ENCODE results near the gene MYH15.
A peak's percentile ranks its signal among the peaks of the same experiment; 100 is the strongest.

The MYH15 gene

GRCh38 chr3:108510496-108510895, at the start of gene MYH15:
Gene MYH15, minus strand, starts transcription at chr3:108510596. Its CDS starts 66 bp downstream, at chr3:108510530.
- in situ Hi-C loops (cut with HindIII; ENCODE audit: low pct_ligation_motif_present, low pct_unique_long_range_greater_than_20kb, low sequenced_read_pairs) = no loop called here

GRCh38 chr3:108555966-108556581, 45.7 kb upstream of the MYH15 start:
- in situ Hi-C loops (cut with HindIII; ENCODE audit: low pct_ligation_motif_present, low pct_unique_long_range_greater_than_20kb, low sequenced_read_pairs) = no loop called here
- no peak for DNase-seq

More at GRCh38 chr3:108510496-108510895, at the start of gene MYH15:
- DNase-seq = no peak

- peak; percentile 38 for DNase-seq
- in situ Hi-C loops (cut with HindIII; ENCODE audit: low pct_ligation_motif_present, low pct_unique_long_range_greater_than_20kb, low sequenced_read_pairs) = no loop called here
Measured at GRCh38 chr3:108554913-108555571, 44.6 kb upstream of the MYH15 start.

GRCh38 chr3:108554229-108554628, 43.8 kb upstream of the MYH15 start:
- peak; percentile 25 for DNase-seq
- in situ Hi-C loops (cut with HindIII; ENCODE audit: low pct_ligation_motif_present, low pct_unique_long_range_greater_than_20kb, low sequenced_read_pairs) = no loop called here

- in situ Hi-C loops (cut with HindIII; ENCODE audit: low pct_ligation_motif_present, low pct_unique_long_range_greater_than_20kb, low sequenced_read_pairs) = no loop called here
- peak; percentile 61 for DNase-seq
Measured at GRCh38 chr3:108552267-108553159, 42.1 kb upstream of the MYH15 start.

DNA sequence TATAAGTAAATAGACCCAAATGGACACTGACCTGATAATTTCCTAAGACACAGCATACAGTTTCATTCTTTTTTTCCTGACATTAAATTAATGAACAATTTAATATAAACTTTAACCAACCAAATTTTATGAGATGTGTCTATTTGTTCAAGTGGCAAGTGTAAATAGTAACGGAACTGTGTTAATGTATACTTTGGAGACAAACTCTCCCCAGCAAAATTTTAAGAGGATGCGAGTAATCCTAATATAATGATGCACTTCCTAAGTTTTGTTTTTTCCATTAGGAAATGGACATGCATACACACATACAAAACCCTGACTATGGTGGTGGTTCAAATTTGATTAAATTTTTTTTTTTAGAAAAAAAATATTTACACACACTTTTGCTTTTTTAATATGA, 38.5 kb upstream of the MYH15 start:
- DNase-seq = no peak
- in situ Hi-C loops (cut with HindIII; ENCODE audit: low pct_ligation_motif_present, low pct_unique_long_range_greater_than_20kb, low sequenced_read_pairs) = no loop called here

- in situ Hi-C loops (cut with HindIII; ENCODE audit: low pct_ligation_motif_present, low pct_unique_long_range_greater_than_20kb, low sequenced_read_pairs) = no loop called here
- DNase-seq = no peak
Measured at GRCh38 chr3:108548304-108548703, 37.9 kb upstream of the MYH15 start.

GRCh38 chr3:108546692-108547091, 36.3 kb upstream of the MYH15 start:
- DNase-seq = no peak
- in situ Hi-C loops (cut with HindIII; ENCODE audit: low pct_ligation_motif_present, low pct_unique_long_range_greater_than_20kb, low sequenced_read_pairs) = no loop called here

GRCh38 chr3:108546247-108546646, 35.9 kb upstream of the MYH15 start:
- in situ Hi-C loops (cut with HindIII; ENCODE audit: low pct_ligation_motif_present, low pct_unique_long_range_greater_than_20kb, low sequenced_read_pairs) = no loop called here
- DNase-seq = no peak

- no peak for DNase-seq
- in situ Hi-C loops (cut with HindIII; ENCODE audit: low pct_ligation_motif_present, low pct_unique_long_range_greater_than_20kb, low sequenced_read_pairs) = no loop called here
Measured at GRCh38 chr3:108538083-108538482, 27.7 kb upstream of the MYH15 start.

- in situ Hi-C loops (cut with HindIII; ENCODE audit: low pct_ligation_motif_present, low pct_unique_long_range_greater_than_20kb, low sequenced_read_pairs) = no loop called here
- DNase-seq = no peak
Measured at GRCh38 chr3:108528459-108529252, 18.3 kb upstream of the MYH15 start.

- no peak for DNase-seq
- in situ Hi-C loops (cut with HindIII; ENCODE audit: low pct_ligation_motif_present, low pct_unique_long_range_greater_than_20kb, low sequenced_read_pairs) = no loop called here
Measured at GRCh38 chr3:108527817-108528216, 17.4 kb upstream of the MYH15 start.

- DNase-seq = no peak
- in situ Hi-C loops (cut with HindIII; ENCODE audit: low pct_ligation_motif_present, low pct_unique_long_range_greater_than_20kb, low sequenced_read_pairs) = no loop called here
Measured at GRCh38 chr3:108527109-108527508, 16.7 kb upstream of the MYH15 start.

GRCh38 chr3:108525971-108526370, 15.6 kb upstream of the MYH15 start:
- in situ Hi-C loops (cut with HindIII; ENCODE audit: low pct_ligation_motif_present, low pct_unique_long_range_greater_than_20kb, low sequenced_read_pairs) = no loop called here
- DNase-seq = no peak

GRCh38 chr3:108525256-108525655, 14.9 kb upstream of the MYH15 start:
- in situ Hi-C loops (cut with HindIII; ENCODE audit: low pct_ligation_motif_present, low pct_unique_long_range_greater_than_20kb, low sequenced_read_pairs) = no loop called here
- no peak for DNase-seq

DNA sequence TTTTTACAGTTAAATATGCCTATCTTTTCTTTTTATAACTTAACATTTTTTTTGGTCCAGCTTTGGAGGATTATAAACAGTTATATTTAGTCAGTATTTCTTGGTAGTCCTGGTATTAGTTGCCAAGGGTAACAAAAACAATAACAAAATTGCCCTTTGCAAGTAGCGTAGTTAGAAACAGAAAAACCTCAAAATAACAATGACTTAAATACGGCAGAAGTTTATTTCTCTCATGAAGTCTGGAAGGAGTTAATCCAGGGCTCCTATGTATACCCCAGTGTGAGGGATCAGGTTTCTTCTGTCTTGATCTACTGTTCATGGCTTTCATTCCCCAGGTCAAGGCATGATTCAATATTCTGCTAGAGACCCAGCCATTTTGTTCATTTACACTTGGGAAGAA, 14.1 kb upstream of the MYH15 start:
- in situ Hi-C loops (cut with HindIII; ENCODE audit: low pct_ligation_motif_present, low pct_unique_long_range_greater_than_20kb, low sequenced_read_pairs) = no loop called here
- DNase-seq = no peak

DNA sequence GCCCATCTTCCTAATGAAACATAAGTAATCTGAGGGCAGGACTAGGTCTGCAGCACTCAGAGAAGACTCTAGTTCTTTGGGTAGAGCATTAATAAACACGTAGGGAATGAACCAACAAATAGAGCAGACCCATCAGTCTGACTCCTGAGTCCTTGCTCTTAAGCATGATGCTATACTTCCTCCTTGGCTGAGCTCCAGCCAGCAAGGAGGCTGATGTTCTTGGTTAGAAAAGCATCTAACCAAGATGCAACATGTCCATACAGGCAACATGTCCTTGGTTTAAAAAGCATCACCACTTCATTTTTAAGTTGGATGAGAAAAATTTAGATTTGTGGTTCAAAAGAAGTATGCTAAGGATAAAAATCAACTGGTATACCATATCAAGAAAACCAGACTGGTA, 8.5 kb upstream of the MYH15 start:
- in situ Hi-C loops (cut with HindIII; ENCODE audit: low pct_ligation_motif_present, low pct_unique_long_range_greater_than_20kb, low sequenced_read_pairs) = no loop called here
- no peak for DNase-seq

GRCh38 chr3:108516881-108517280, 6.5 kb upstream of the MYH15 start:
- in situ Hi-C loops (cut with HindIII; ENCODE audit: low pct_ligation_motif_present, low pct_unique_long_range_greater_than_20kb, low sequenced_read_pairs) = no loop called here
- DNase-seq = no peak

DNA sequence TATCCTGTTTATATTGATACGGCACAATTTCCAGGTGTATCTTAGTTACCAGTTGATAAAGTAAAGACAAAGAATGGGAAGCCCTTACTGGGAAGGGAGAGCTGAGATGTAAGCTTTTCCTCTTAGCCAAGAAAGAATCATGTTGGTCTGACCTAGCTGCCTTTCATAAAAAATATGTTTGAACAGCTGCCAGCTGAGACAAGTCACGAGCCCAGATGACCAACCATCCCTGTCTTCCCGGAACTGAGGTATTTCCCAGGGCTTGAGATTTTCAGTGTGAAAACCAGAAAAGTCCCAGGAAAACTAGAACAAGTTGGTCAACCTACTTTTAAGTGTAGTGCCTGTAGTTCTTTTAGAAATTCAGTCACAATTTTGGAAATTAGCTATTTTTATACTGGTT, 3.6 kb upstream of the MYH15 start:
- in situ Hi-C loops (cut with HindIII; ENCODE audit: low pct_ligation_motif_present, low pct_unique_long_range_greater_than_20kb, low sequenced_read_pairs) = no loop called here
- DNase-seq = no peak
